Mammary epithelial cell (primary cell): ENCODE data around the gene ULBP3.
"Not testable (repeated sequence)": the region's sequence is repeated elsewhere in the genome, so short reads cannot be mapped to it uniquely, and the experiment has no call there.

Source experiments
- EZH2 ChIP-seq: IDR thresholded peaks from 2 replicates; pipeline ENCODE4 v1.6.1; 2012; ENCODE audit warnings: low read length, inconsistent platforms, borderline replicate concordance
- TF ChIP-seq, protein P1 (sequence below), 2 donors: IDR thresholded peaks in 1 of 2; conservative IDR thresholded peaks in 1 of 2; 2 replicates each; pipeline ENCODE4 v1.5.1; 2011 to 2012; ENCODE audit warnings: inconsistent platforms in 2 of 2, low read length in 2 of 2, mild to moderate bottlenecking in 2 of 2, control low read depth in 1 of 2, low read depth in 1 of 2; ENCODE audit not compliant: insufficient read depth in 1 of 2; ENCODE audit errors: extremely low read depth in 1 of 2

DNA sequence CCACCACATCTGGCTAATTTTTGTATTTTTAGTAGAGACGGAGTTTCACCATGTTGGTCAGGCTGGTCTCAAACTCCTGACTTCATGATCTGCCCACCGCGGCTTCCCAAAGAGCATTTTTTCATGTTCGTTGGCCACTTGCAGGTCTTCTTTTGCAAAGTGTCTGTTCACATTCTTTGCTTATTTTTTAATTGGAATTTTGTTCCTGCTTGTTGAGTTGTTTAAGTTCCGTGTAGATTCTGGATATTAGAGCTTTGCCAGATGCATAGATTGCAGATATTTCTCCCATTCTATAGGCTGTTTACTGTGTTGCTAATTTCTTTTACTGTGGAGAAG is 51.8 kb downstream of the ULBP3 start:
- TF ChIP-seq, protein P1, sequence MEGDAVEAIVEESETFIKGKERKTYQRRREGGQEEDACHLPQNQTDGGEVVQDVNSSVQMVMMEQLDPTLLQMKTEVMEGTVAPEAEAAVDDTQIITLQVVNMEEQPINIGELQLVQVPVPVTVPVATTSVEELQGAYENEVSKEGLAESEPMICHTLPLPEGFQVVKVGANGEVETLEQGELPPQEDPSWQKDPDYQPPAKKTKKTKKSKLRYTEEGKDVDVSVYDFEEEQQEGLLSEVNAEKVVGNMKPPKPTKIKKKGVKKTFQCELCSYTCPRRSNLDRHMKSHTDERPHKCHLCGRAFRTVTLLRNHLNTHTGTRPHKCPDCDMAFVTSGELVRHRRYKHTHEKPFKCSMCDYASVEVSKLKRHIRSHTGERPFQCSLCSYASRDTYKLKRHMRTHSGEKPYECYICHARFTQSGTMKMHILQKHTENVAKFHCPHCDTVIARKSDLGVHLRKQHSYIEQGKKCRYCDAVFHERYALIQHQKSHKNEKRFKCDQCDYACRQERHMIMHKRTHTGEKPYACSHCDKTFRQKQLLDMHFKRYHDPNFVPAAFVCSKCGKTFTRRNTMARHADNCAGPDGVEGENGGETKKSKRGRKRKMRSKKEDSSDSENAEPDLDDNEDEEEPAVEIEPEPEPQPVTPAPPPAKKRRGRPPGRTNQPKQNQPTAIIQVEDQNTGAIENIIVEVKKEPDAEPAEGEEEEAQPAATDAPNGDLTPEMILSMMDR (conservative IDR thresholded peaks at IDR 0.05 in 1 of 2, IDR thresholded peaks at IDR 0.05 in 1 of 2; ENCODE audit: extremely low read depth in 1 of 2, insufficient read depth in 1 of 2, low read depth in 1 of 2, low read length in 2 of 2) = not testable (repeated sequence)
- TF ChIP-seq EZH2 = not testable (repeated sequence)
